HG03066 (cell line): ENCODE measurements around the gene MYH16.
"Not testable (repeated sequence)": the region's sequence is repeated elsewhere in the genome, so short reads cannot be mapped to it uniquely, and the experiment has no call there.

ENCODE experiments used
- ATAC-seq: cut with Tn5 transposase; IDR thresholded peaks from one replicate; pipeline ENCODE4 v1.9.1; 2021; ENCODE audit warnings: low read depth; ENCODE audit not compliant: unreplicated experiment

The MYH16 gene

GRCh38 chr7:99344061-99344647, 71.5 kb downstream of the MYH16 start:
- ATAC-seq, result no peak

- ATAC-seq, result not testable (repeated sequence)
Measured at GRCh38 chr7:99350641-99351040, 78.0 kb downstream of the MYH16 start.

GRCh38 chr7:99352247-99352646, 79.6 kb downstream of the MYH16 start:
- no peak for ATAC-seq

GRCh38 chr7:99355098-99355497, 82.5 kb downstream of the MYH16 start:
- no peak for ATAC-seq

- ATAC-seq, result no peak
Measured at GRCh38 chr7:99357701-99358490, 85.3 kb downstream of the MYH16 start.

- not testable (repeated sequence) for ATAC-seq
Measured at GRCh38 chr7:99358521-99358920, 85.9 kb downstream of the MYH16 start.

- ATAC-seq, result no peak
Measured at GRCh38 chr7:99359465-99360154, 87.0 kb downstream of the MYH16 start.
